ENCODE measurements around the gene IQCH.

DNA sequence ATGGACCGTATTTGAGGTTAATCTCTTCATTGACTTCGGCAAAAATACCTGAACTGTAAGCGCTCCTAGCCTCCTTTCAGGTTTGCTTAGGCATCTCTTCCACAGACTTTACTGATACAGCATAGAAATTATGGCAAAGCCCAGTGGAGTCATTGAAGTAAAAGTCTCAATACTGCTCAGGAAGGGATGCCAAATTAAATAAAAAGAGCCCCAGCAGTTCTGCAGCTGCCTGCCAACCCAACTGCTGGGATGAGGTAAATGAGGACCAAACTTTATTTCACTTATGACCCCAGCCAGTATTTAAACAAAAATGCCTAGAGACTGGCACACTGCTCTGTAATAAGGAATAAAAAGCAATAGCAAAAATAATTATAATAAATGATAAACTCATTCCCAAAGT is 65.4 kb downstream of the IQCH start:
- TF ChIP-seq CTCF (IDR thresholded peaks at IDR 0.05; ENCODE audit: low read depth, low read length, poor library complexity, severe bottlenecking) (no peak), EZH2phosphoT487 (IDR thresholded peaks at IDR 0.05; ENCODE audit: borderline replicate concordance, low read length) (no peak)

Measured in DOHH2 (cell line).